A673 (cell line): ENCODE results near the gene HAPSTR1. TPM values are rescaled to one million over a fixed set of nuclear protein-coding genes. Genes with fewer than 3 reads are reported as not detected.

ENCODE experiments used
- BruUV-seq: library from RNA; stranded (reverse); fragments of 400-500 nt; replicated peaks from 2 replicates; lab custom pipeline; 2021; lab: Mats Ljungman, UMichigan
- CTCF ChIA-PET: fragments of 300-600 bp; sonication (Branson Sonifier 250); formaldehyde crosslinking; loops from one replicate; lab custom pipeline; 2022; ENCODE audit warnings: antibody characterized with exemption; lab: Charles Lee
- POLR2A ChIA-PET: fragments of 300-600 bp; sonication (Branson Sonifier 250); formaldehyde crosslinking; loops from one replicate; lab custom pipeline; 2022; ENCODE audit warnings: antibody characterized with exemption; ENCODE audit not compliant: low non-redundant PET; lab: Charles Lee
- DNase-seq: peaks from one replicate; pipeline ENCODE4 v3.0.0-alpha.2; 2015; ENCODE audit warnings: low spot score
- H3K27ac ChIP-seq: fragments of 200-600 bp; sonication (generic); 2 replicates; pipeline ENCODE4 v1.5.1; 2016; ENCODE audit warnings: mixed run types, low read depth, mild to moderate bottlenecking, mixed read lengths, antibody characterized with exemption, low read length; ENCODE audit not compliant: poor library complexity, severe bottlenecking
- H3K27me3 ChIP-seq: fragments of 200-600 bp; sonication (generic); replicated peaks from 2 replicates; pipeline ENCODE4 v1.6.1; 2017; ENCODE audit warnings: mixed run types, low read depth, mild to moderate bottlenecking, mixed read lengths, antibody characterized with exemption, low read length; ENCODE audit not compliant: insufficient read depth, poor library complexity
- H3K36me3 ChIP-seq: fragments of 200-600 bp; sonication (generic); 2 replicates; pipeline ENCODE4 v1.6.1; 2016; ENCODE audit warnings: mixed run types, mild to moderate bottlenecking, mixed read lengths, antibody characterized with exemption, low read length; ENCODE audit not compliant: insufficient read depth, poor library complexity, severe bottlenecking
- H3K4me1 ChIP-seq: fragments of 200-600 bp; sonication (generic); 2 replicates; pipeline ENCODE4 v1.6.1; 2017; ENCODE audit warnings: mixed run types, mild to moderate bottlenecking, mixed read lengths, antibody characterized with exemption, low read length; ENCODE audit not compliant: insufficient read depth, poor library complexity, severe bottlenecking
- H3K4me3 ChIP-seq: fragments of 200-600 bp; sonication (generic); 2 replicates; pipeline ENCODE4 v1.5.1; 2016; ENCODE audit warnings: low read depth, mixed run types, mild to moderate bottlenecking, mixed read lengths, low read length; ENCODE audit not compliant: poor library complexity, severe bottlenecking
- H3K9me3 ChIP-seq: fragments of 200-600 bp; sonication (generic); 2 replicates; pipeline ENCODE4 v1.6.1; 2016; ENCODE audit warnings: mixed run types, low read depth, mild to moderate bottlenecking, mixed read lengths, antibody characterized with exemption, low read length; ENCODE audit not compliant: poor library complexity, severe bottlenecking
- CTCF ChIP-seq: fragments of 300-800, 200-600 bp; sonication (generic); conservative IDR thresholded peaks from 2 replicates; pipeline ENCODE4 v1.5.1; 2017; ENCODE audit warnings: low read depth, mild to moderate bottlenecking, antibody characterized with exemption, low read length, moderate library complexity, mixed read lengths
- EZH2 ChIP-seq: fragments of 200-600 bp; sonication (generic); IDR thresholded peaks from 2 replicates; pipeline ENCODE4 v1.6.1; 2017; ENCODE audit warnings: borderline replicate concordance, low read depth, mild to moderate bottlenecking, mixed read lengths, antibody characterized with exemption, low read length; ENCODE audit not compliant: poor library complexity, severe bottlenecking
- intact Hi-C: fragments of 100-400 bp; cut with micrococcal nuclease; formaldehyde crosslinking; loops from one replicate; pipeline ENCODE4 v1.10.0; 2022; ENCODE audit not compliant: unreplicated experiment
- total RNA-seq: library from RNA; stranded (reverse); gene quantifications from 2 replicates; pipeline ENCODE4 v1.2.3, GENCODE V29; 2021

The HAPSTR1 gene
- total RNA-seq, 1 experiment from 2014 or later = 90.4 TPM

GRCh38 chr16:9134739-9135138 lies 43.3 kb downstream of the HAPSTR1 start:
- BruUV-seq = no TSS peak
- CTCF ChIA-PET = interaction anchor here (0.6 to 1.0 kb wide), 4 partner anchors 126 to 514 kb away, joined by 3 to 7 read pairs (median 4); no protein-coding TSS in a partner anchor
- H3K9me3 ChIP-seq = no peaks in the 10 kb centered on the region
- TF ChIP-seq CTCF (peak; percentile 74), EZH2 (no peak)
- H3K27ac ChIP-seq = no peak overlapping the region
- peak; percentile 68 for DNase-seq
- H3K4me1 ChIP-seq = no peaks in the 10 kb centered on the region
- POLR2A ChIA-PET = interaction anchor here (0.5 kb wide), 1 partner anchor 550 kb away, joined by 7 read pairs; no protein-coding TSS in a partner anchor
- no peaks in the 10 kb centered on the region for H3K36me3 ChIP-seq
- no peaks in the 10 kb centered on the region for H3K27me3 ChIP-seq
- H3K4me3 ChIP-seq = no peak overlapping the region
- intact Hi-C loops = loop anchor here (5.0 to 10.0 kb wide), 3 partner anchors 472 to 1048 kb away; partner anchors contain the start of gene GRIN2A

GRCh38 chr16:9135797-9136196 lies 44.4 kb downstream of the HAPSTR1 start:
- BruUV-seq = no TSS peak
- Histone ChIP-seq H3K27me3 (no peaks in the 10 kb centered on the region), H3K4me3 (no peak overlapping the region), H3K36me3 (no peaks in the 10 kb centered on the region), H3K27ac (no peak overlapping the region), H3K4me1 (no peaks in the 10 kb centered on the region), H3K9me3 (no peaks in the 10 kb centered on the region)
- intact Hi-C loops = loop anchor here (5.0 to 10.0 kb wide), 3 partner anchors 473 to 1047 kb away; partner anchors contain the start of gene GRIN2A
- TF ChIP-seq CTCF = no peak
- TF ChIP-seq EZH2 = no peak
- ChIA-PET CTCF (no interaction called here), POLR2A (interaction anchor here (1.0 kb wide), 1 partner anchor 45 kb away, joined by 3 read pairs; no protein-coding TSS in a partner anchor)
- DNase-seq = no peak

- intact Hi-C loops = loop anchor here (5.0 to 10.0 kb wide), 3 partner anchors 474 to 1046 kb away; partner anchors contain the start of gene GRIN2A
- ChIA-PET POLR2A (interaction anchor here (1.0 kb wide), 1 partner anchor 46 kb away, joined by 3 read pairs; no protein-coding TSS in a partner anchor), CTCF (no interaction called here)
- no TSS peak for BruUV-seq
- H3K4me1 ChIP-seq = no peaks in the 10 kb centered on the region
- TF ChIP-seq EZH2 (no peak), CTCF (no peak)
- no peaks in the 10 kb centered on the region for H3K9me3 ChIP-seq
- H3K27me3 ChIP-seq = no peaks in the 10 kb centered on the region
- DNase-seq = no peak
- no peaks in the 10 kb centered on the region for H3K36me3 ChIP-seq
- H3K4me3 ChIP-seq = no peak overlapping the region
- no peak overlapping the region for H3K27ac ChIP-seq
Measured at GRCh38 chr16:9136596-9136995, 45.2 kb downstream of the HAPSTR1 start.
